DOHH2 (cell line): ENCODE measurements around the gene PITPNC1.

Experiments
- H3F3A ChIP-seq: fragments of 200-600 bp; sonication (generic), shearing (Covaris generic); 2 replicates; pipeline ENCODE4 v1.6.0; 2016; ENCODE audit warnings: antibody characterized with exemption, mild to moderate bottlenecking; ENCODE audit not compliant: control insufficient read depth, insufficient read depth
- H3K27ac ChIP-seq: fragments of 200-600 bp; sonication (generic); 2 replicates; pipeline ENCODE4 v1.5.1; 2014; ENCODE audit warnings: low read depth, mild to moderate bottlenecking, low read length, moderate library complexity
- H3K27me3 ChIP-seq: fragments of 200-600 bp; sonication (generic); 2 replicates; pipeline ENCODE4 v1.6.1; 2014; ENCODE audit warnings: mild to moderate bottlenecking, low read length, mixed read lengths; ENCODE audit not compliant: control insufficient read depth
- H3K36me3 ChIP-seq: fragments of 200-600 bp; sonication (generic); 2 replicates; pipeline ENCODE4 v1.6.1; 2014; ENCODE audit warnings: mild to moderate bottlenecking, low read length, moderate library complexity, mixed read lengths; ENCODE audit not compliant: control insufficient read depth
- H3K4me1 ChIP-seq: fragments of 200-600 bp; sonication (generic); 2 replicates; pipeline ENCODE4 v1.6.1; 2014; ENCODE audit warnings: mild to moderate bottlenecking, low read length, mixed read lengths; ENCODE audit not compliant: control insufficient read depth
- H3K4me2 ChIP-seq: fragments of 200-600 bp; sonication (generic); 2 replicates; pipeline ENCODE4 v1.6.0; 2014; ENCODE audit warnings: mild to moderate bottlenecking, low read length, moderate library complexity
- H3K4me3 ChIP-seq: fragments of 200-600 bp; sonication (generic); 2 replicates; pipeline ENCODE4 v1.5.1; 2014; ENCODE audit warnings: mild to moderate bottlenecking, low read length, mixed read lengths
- H3K79me2 ChIP-seq: fragments of 200-600 bp; sonication (generic); 2 replicates; pipeline ENCODE4 v1.6.1; 2014; ENCODE audit warnings: mild to moderate bottlenecking, low read length, mixed read lengths; ENCODE audit not compliant: control insufficient read depth
- H3K9me2 ChIP-seq: fragments of 200-600 bp; sonication (generic); replicated peaks from 2 replicates; pipeline ENCODE4 v1.6.1; 2014; ENCODE audit warnings: mild to moderate bottlenecking, low read length, mixed read lengths; ENCODE audit not compliant: control insufficient read depth
- H3K9me3 ChIP-seq: fragments of 200-600 bp; sonication (generic); 2 replicates; pipeline ENCODE4 v1.6.1; 2014; ENCODE audit warnings: antibody characterized with exemption, low read length, mixed read lengths; ENCODE audit not compliant: control insufficient read depth, insufficient read depth
- H4K20me1 ChIP-seq: fragments of 200-600 bp; sonication (generic); 2 replicates; pipeline ENCODE4 v1.6.0; 2014; ENCODE audit warnings: low read depth, mild to moderate bottlenecking, antibody characterized with exemption, low read length, moderate library complexity; ENCODE audit not compliant: control insufficient read depth, insufficient read depth
- EZH2phosphoT487 ChIP-seq: fragments of 200-600 bp; sonication (generic); IDR thresholded peaks from 2 replicates; pipeline ENCODE4 v1.6.1; 2017; ENCODE audit warnings: borderline replicate concordance, mild to moderate bottlenecking, antibody characterized with exemption, low read length, moderate library complexity, mixed read lengths
- TF ChIP-seq, protein P1 (sequence below): fragments of 200-600 bp; sonication (generic); IDR thresholded peaks from one replicate; pipeline ENCODE4 v1.5.1; 2014; ENCODE audit warnings: antibody characterized with exemption, mild to moderate bottlenecking, low read depth, low read length; ENCODE audit not compliant: poor library complexity, severe bottlenecking

PITPNC1 gene

DNA sequence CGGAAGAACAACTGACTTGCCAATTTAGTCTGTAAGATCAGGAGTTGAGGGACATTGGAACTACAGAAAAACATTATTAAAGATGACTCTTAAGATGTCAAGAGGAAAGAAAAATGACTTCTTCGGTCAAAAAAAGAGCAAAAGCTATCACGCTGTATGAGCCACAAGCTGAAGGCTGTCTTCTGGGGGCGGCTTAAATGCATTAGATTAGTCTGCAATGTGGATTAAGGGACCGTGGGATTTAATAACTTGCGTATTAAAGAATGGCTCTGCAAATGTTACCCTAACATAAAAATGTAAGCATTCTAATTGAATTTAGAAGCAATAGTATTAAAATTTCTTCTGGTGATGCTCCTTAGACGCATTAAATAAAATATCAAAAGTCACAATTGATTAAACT lies 108.6 kb downstream of the PITPNC1 start:
- H3K79me2 ChIP-seq: no peaks in the 10 kb centered on the region
- H3F3A ChIP-seq: no peaks in the 10 kb centered on the region
- no peaks in the 10 kb centered on the region for H4K20me1 ChIP-seq
- H3K9me3 ChIP-seq: no peaks in the 10 kb centered on the region
- H3K4me3 ChIP-seq: no peak overlapping the region
- no peaks in the 10 kb centered on the region for H3K36me3 ChIP-seq
- H3K4me1 ChIP-seq: peaks cover 18% of the 10 kb centered on the region
- no peak overlapping the region for H3K4me2 ChIP-seq
- no peak overlapping the region for H3K27ac ChIP-seq
- no peaks in the 10 kb centered on the region for H3K9me2 ChIP-seq
- TF ChIP-seq, protein P1, sequence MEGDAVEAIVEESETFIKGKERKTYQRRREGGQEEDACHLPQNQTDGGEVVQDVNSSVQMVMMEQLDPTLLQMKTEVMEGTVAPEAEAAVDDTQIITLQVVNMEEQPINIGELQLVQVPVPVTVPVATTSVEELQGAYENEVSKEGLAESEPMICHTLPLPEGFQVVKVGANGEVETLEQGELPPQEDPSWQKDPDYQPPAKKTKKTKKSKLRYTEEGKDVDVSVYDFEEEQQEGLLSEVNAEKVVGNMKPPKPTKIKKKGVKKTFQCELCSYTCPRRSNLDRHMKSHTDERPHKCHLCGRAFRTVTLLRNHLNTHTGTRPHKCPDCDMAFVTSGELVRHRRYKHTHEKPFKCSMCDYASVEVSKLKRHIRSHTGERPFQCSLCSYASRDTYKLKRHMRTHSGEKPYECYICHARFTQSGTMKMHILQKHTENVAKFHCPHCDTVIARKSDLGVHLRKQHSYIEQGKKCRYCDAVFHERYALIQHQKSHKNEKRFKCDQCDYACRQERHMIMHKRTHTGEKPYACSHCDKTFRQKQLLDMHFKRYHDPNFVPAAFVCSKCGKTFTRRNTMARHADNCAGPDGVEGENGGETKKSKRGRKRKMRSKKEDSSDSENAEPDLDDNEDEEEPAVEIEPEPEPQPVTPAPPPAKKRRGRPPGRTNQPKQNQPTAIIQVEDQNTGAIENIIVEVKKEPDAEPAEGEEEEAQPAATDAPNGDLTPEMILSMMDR: no peak
- no peak for TF ChIP-seq EZH2phosphoT487
- H3K27me3 ChIP-seq: no peaks in the 10 kb centered on the region

DNA sequence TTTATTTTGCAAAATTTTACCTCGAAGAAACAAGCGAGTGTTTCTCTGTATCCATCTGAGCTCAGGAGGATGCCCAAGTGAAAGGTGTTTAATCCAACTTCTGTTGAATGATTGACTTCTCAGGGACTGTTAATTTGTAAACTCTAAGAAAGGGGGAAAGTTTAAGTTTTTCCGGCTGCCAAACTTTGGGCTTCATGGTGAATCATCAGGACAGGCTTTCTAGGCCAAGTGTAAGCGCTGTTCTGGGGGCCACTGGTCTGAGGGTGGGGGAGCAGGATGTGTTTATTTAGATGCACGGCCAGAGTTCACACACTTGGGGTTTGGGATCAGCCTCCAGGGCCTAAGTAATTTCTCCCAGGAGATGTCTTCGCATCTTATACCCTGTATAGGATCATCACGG lies 110.4 kb downstream of the PITPNC1 start:
- no peak overlapping the region for H3K27ac ChIP-seq
- no peaks in the 10 kb centered on the region for H3K36me3 ChIP-seq
- H3K4me2 ChIP-seq: 0 out of 2 replicates have a peak overlapping the region, but pooled peaks have one; percentile 42
- no peaks in the 10 kb centered on the region for H3K27me3 ChIP-seq
- H4K20me1 ChIP-seq: no peaks in the 10 kb centered on the region
- no peaks in the 10 kb centered on the region for H3K79me2 ChIP-seq
- TF ChIP-seq, protein P1: no peak
- TF ChIP-seq EZH2phosphoT487: no peak
- no peaks in the 10 kb centered on the region for H3K9me3 ChIP-seq
- no peaks in the 10 kb centered on the region for H3K9me2 ChIP-seq
- no peak overlapping the region for H3K4me3 ChIP-seq
- peaks cover 15% of the 10 kb centered on the region for H3K4me1 ChIP-seq
- H3F3A ChIP-seq: no peaks in the 10 kb centered on the region

DNA sequence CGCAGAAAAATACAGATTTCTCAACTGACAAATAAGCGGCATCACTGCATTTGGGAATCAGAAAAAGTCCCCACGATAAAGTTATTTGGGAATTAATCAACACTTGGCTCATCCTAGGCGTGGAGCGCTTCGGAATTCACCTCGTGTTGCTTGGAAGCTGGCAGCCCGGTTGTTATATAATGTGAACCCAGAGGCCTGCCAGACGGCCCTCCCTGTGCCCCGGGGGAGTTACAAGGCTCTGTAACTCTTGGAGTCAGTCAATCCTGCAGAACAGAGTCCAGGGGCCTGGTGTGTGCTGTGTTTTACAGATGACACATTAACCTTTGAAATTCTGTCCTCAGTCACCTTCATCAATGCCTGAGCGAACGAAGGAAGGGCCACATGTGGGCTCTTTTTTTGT lies 111.1 kb downstream of the PITPNC1 start:
- H3K9me2 ChIP-seq: no peaks in the 10 kb centered on the region
- no peak overlapping the region for H3K4me2 ChIP-seq
- H3F3A ChIP-seq: no peaks in the 10 kb centered on the region
- no peak for TF ChIP-seq EZH2phosphoT487
- TF ChIP-seq, protein P1: no peak
- no peaks in the 10 kb centered on the region for H3K79me2 ChIP-seq
- no peaks in the 10 kb centered on the region for H4K20me1 ChIP-seq
- H3K27me3 ChIP-seq: no peaks in the 10 kb centered on the region
- H3K36me3 ChIP-seq: no peaks in the 10 kb centered on the region
- no peak overlapping the region for H3K27ac ChIP-seq
- no peak overlapping the region for H3K4me3 ChIP-seq
- peaks cover 15% of the 10 kb centered on the region for H3K4me1 ChIP-seq
- no peaks in the 10 kb centered on the region for H3K9me3 ChIP-seq

DNA sequence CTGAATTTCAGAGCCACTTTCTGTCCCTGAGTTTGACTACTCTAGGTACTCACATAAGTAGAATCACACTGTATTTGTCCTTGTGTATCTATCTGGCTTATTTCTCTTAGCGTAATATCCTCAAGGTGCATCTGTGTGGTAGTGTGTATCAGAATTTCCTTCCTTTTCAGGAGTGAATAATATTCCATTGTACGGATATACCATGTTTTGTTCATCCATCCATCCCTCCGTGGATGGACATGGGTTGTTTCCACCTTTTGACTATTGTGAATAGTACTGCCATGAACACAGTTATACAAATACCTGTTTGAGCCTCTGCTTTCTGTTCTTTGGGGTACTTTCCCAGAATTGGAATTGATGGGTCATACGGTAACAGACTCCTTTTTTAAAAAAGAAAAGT lies 111.7 kb downstream of the PITPNC1 start:
- no peak overlapping the region for H3K4me2 ChIP-seq
- no peaks in the 10 kb centered on the region for H3K79me2 ChIP-seq
- H3K27me3 ChIP-seq: no peaks in the 10 kb centered on the region
- H3K36me3 ChIP-seq: no peaks in the 10 kb centered on the region
- H3K4me1 ChIP-seq: peaks cover 15% of the 10 kb centered on the region
- no peak for TF ChIP-seq EZH2phosphoT487
- TF ChIP-seq, protein P1: no peak
- no peaks in the 10 kb centered on the region for H3F3A ChIP-seq
- no peak overlapping the region for H3K27ac ChIP-seq
- H3K9me2 ChIP-seq: no peaks in the 10 kb centered on the region
- no peaks in the 10 kb centered on the region for H3K9me3 ChIP-seq
- H3K4me3 ChIP-seq: no peak overlapping the region
- no peaks in the 10 kb centered on the region for H4K20me1 ChIP-seq
